PC-3 (cell line): ENCODE results near the gene PACRG. TPM values are rescaled to one million over a fixed set of nuclear protein-coding genes. Genes with fewer than 3 reads are reported as not detected.

Experiments used
- ATAC-seq: fragments of 200-7000 bp; cut with Tn5 transposase; 2 replicates; pipeline ENCODE4 v1.9.1; 2020; ENCODE audit warnings: mild to moderate bottlenecking, moderate library complexity
- BruUV-seq: library from RNA; stranded (reverse); fragments of 400-500 nt; replicated peaks from 2 replicates; lab custom pipeline; 2021; lab: Mats Ljungman, UMichigan
- CTCF ChIA-PET: fragments of 300-600 bp; sonication (Branson Sonifier 250); formaldehyde crosslinking; loops from one replicate; lab custom pipeline; 2022; ENCODE audit warnings: antibody characterized with exemption; lab: Charles Lee
- POLR2A ChIA-PET: fragments of 300-600 bp; sonication (Branson Sonifier 250); formaldehyde crosslinking; loops from one replicate; lab custom pipeline; 2022; ENCODE audit warnings: antibody characterized with exemption; ENCODE audit not compliant: unreplicated experiment; lab: Charles Lee
- DNase-seq: peaks from one replicate; pipeline ENCODE4 v3.0.0-alpha.2; 2015
- H2AFZ ChIP-seq: fragments of 300-600 bp; sonication (generic); 2 replicates; pipeline ENCODE4 v1.6.0; 2016; ENCODE audit warnings: antibody characterized with exemption, low read length
- H3F3A ChIP-seq: fragments of 300-600 bp; sonication (generic); one replicate; pipeline ENCODE4 v1.6.0; 2017; ENCODE audit warnings: antibody characterized with exemption, low read length, control low read depth, mild to moderate bottlenecking; ENCODE audit not compliant: unreplicated experiment
- H3K27ac ChIP-seq: fragments of 300-600 bp; sonication (generic); 2 replicates; pipeline ENCODE4 v1.5.1; 2016; ENCODE audit warnings: mild to moderate bottlenecking, low read length
- H3K27me3 ChIP-seq: fragments of 300-600 bp; sonication (generic); 2 replicates; pipeline ENCODE4 v1.6.1; 2016; ENCODE audit warnings: low read length, mixed read lengths
- H3K36me3 ChIP-seq: fragments of 300-600 bp; sonication (generic); 2 replicates; pipeline ENCODE4 v1.6.1; 2016; ENCODE audit warnings: low read depth, mixed run types, low read length, mixed read lengths
- H3K4me1 ChIP-seq: fragments of 300-600 bp; sonication (generic); 2 replicates; pipeline ENCODE4 v1.5.1; 2016; ENCODE audit warnings: low read length; ENCODE audit not compliant: insufficient read depth
- H3K4me2 ChIP-seq: fragments of 300-600 bp; sonication (generic); 2 replicates; pipeline ENCODE4 v1.6.0; 2016; ENCODE audit warnings: low read length
- H3K4me3 ChIP-seq: fragments of 300-600 bp; sonication (generic); 2 replicates; pipeline ENCODE4 v1.5.1; 2016; ENCODE audit warnings: mild to moderate bottlenecking, low read length, mixed read lengths
- H3K79me2 ChIP-seq: fragments of 300-600 bp; sonication (generic); 2 replicates; pipeline ENCODE4 v1.6.1; 2017; ENCODE audit warnings: low read length, mixed read lengths
- H3K9ac ChIP-seq: fragments of 300-600 bp; sonication (generic); 2 replicates; pipeline ENCODE4 v1.6.0; 2016; ENCODE audit warnings: mild to moderate bottlenecking, low read length
- H3K9me2 ChIP-seq: fragments of 300-600 bp; sonication (generic); replicated peaks from 2 replicates; pipeline ENCODE4 v1.6.1; 2016; ENCODE audit warnings: mixed run types, low read length, mixed read lengths
- H3K9me3 ChIP-seq: fragments of 300-600 bp; sonication (generic); 2 replicates; pipeline ENCODE4 v1.6.1; 2016; ENCODE audit warnings: low read length, mixed read lengths
- H4K20me1 ChIP-seq: fragments of 300-600 bp; sonication (generic); 2 replicates; pipeline ENCODE4 v1.6.1; 2016; ENCODE audit warnings: low read length, mixed read lengths
- EZH2 ChIP-seq: fragments of 300-600 bp; sonication (generic); IDR thresholded peaks from one replicate; pipeline ENCODE4 v1.6.1; 2017; ENCODE audit warnings: antibody characterized with exemption, mild to moderate bottlenecking, low read length; ENCODE audit not compliant: unreplicated experiment
- EZH2phosphoT487 ChIP-seq: fragments of 300-600 bp; sonication (generic); IDR thresholded peaks from 2 replicates; pipeline ENCODE4 v1.6.1; 2018; ENCODE audit warnings: mild to moderate bottlenecking, antibody characterized with exemption, low read length, borderline replicate concordance
- intact Hi-C: fragments of 100-400 bp; cut with micrococcal nuclease; formaldehyde crosslinking; loops from 2 replicates; pipeline ENCODE4 v1.9.0; 2023
- total RNA-seq: library from RNA; depleted of rRNA; stranded (reverse); fragments of >200 nt; gene quantifications from 2 replicates; pipeline ENCODE4 v1.2.3, GENCODE V29; 2014
- TF ChIP-seq, protein P1 (sequence below): fragments of 300-600 bp; sonication (generic); conservative IDR thresholded peaks from 2 replicates; pipeline ENCODE4 v1.5.1; 2017; ENCODE audit warnings: antibody characterized with exemption, low read depth, mild to moderate bottlenecking, low read length

Gene PACRG
- total RNA-seq, 1 experiment from 2014 or later: not detected

DNA sequence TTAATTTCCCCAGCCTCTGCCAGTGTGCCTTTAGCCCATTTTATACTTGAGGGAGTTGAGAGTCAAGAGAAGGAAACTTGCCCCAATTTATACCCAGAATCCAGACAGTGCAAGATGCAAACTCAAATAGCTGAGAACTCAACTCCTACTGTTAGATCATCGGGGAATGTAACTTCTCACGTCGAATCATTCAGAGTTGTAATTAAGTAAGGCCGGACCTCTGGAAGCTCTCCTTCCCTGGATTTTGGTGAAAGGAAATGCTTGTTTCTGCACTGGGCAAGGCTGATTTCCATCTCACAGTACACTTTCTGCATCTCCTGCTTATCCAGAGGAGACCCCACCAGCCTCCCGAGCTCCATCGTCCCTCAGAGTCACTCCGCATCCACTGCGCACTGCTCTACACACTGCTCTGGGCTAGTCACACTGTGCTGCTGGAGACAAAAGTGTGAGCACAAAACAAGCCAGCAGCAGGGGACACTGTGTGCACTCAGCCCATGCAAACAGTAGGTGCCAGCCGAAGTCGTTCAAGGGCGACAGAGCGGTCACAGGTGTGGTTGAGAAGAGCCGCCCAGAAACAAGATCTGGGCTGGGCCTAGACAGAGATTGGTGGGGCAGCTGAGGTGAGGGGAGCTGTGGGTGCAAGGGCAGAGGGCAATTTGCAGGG lies 536.4 kb downstream of the PACRG start:
- Histone ChIP-seq H3K4me1 (no peaks in the 10 kb centered on the region), H3K9ac (no peak overlapping the region), H3K79me2 (no peaks in the 10 kb centered on the region), H3K9me3 (no peaks in the 10 kb centered on the region), H3K9me2 (no peaks in the 10 kb centered on the region), H4K20me1 (no peaks in the 10 kb centered on the region), H3F3A (no peaks in the 10 kb centered on the region), H3K36me3 (no peaks in the 10 kb centered on the region), H3K4me3 (no peak overlapping the region), H3K4me2 (no peak overlapping the region), H2AFZ (no peak overlapping the region), H3K27ac (no peak overlapping the region), H3K27me3 (no peaks in the 10 kb centered on the region)
- intact Hi-C loops: no loop called here
- no TSS peak for BruUV-seq
- POLR2A ChIA-PET: no interaction called here
- TF ChIP-seq EZH2phosphoT487 (no peak), EZH2 (no peak)
- TF ChIP-seq, protein P1, sequence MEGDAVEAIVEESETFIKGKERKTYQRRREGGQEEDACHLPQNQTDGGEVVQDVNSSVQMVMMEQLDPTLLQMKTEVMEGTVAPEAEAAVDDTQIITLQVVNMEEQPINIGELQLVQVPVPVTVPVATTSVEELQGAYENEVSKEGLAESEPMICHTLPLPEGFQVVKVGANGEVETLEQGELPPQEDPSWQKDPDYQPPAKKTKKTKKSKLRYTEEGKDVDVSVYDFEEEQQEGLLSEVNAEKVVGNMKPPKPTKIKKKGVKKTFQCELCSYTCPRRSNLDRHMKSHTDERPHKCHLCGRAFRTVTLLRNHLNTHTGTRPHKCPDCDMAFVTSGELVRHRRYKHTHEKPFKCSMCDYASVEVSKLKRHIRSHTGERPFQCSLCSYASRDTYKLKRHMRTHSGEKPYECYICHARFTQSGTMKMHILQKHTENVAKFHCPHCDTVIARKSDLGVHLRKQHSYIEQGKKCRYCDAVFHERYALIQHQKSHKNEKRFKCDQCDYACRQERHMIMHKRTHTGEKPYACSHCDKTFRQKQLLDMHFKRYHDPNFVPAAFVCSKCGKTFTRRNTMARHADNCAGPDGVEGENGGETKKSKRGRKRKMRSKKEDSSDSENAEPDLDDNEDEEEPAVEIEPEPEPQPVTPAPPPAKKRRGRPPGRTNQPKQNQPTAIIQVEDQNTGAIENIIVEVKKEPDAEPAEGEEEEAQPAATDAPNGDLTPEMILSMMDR: no peak
- DNase-seq (no peak), ATAC-seq (no peak)
- CTCF ChIA-PET: no interaction called here

DNA sequence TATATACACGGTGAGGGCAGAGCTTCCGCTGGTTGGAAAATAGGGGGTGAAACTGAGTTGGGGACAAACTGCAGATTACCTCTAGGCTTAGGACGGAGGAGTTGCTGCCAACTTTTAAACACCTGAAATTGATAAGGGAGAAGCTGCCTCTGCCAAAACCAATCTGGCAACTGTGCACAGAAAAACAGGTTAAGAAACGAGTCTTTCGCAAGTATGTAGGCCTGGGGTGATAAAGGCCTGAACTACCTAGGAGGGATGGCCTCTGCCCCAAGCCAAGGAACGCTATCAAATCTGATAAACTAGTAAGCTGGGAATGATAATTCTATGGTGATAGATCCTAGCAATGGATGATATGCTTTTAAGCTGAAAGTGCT lies 536.9 kb downstream of the PACRG start:
- Histone ChIP-seq H3F3A (no peaks in the 10 kb centered on the region), H3K27ac (no peak overlapping the region), H3K27me3 (no peaks in the 10 kb centered on the region), H3K4me2 (no peak overlapping the region), H3K9me2 (no peaks in the 10 kb centered on the region), H3K9ac (no peak overlapping the region), H3K4me1 (no peaks in the 10 kb centered on the region), H4K20me1 (no peaks in the 10 kb centered on the region), H2AFZ (no peak overlapping the region), H3K79me2 (no peaks in the 10 kb centered on the region), H3K36me3 (no peaks in the 10 kb centered on the region), H3K9me3 (no peaks in the 10 kb centered on the region), H3K4me3 (no peak overlapping the region)
- no TSS peak for BruUV-seq
- no peak for DNase-seq
- POLR2A ChIA-PET: no interaction called here
- no peak for ATAC-seq
- TF ChIP-seq EZH2phosphoT487 (no peak), EZH2 (no peak)
- TF ChIP-seq, protein P1: no peak
- intact Hi-C loops: no loop called here
- CTCF ChIA-PET: no interaction called here

DNA sequence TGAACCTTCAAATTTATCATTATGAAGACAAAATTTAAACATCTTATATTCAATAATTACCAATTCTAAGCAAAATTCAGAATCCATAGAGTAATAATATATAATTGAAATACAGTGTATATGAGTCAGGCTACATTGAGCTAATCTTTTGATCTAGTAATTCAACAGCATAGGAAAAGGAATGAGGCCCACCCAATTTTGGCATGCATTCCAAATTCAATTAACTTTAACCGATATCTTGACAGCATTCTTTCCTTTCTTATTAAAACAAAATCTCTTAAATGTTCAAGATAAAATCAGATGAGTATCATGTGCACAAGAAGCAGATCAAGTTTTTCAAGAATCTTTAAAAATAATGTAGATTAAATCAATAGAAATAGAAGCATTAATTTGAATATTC lies 553.9 kb downstream of the PACRG start:
- CTCF ChIA-PET: no interaction called here
- H2AFZ ChIP-seq: no peak overlapping the region
- no peak overlapping the region for H3K4me3 ChIP-seq
- H3K4me2 ChIP-seq: no peak overlapping the region
- no peak overlapping the region for H3K27ac ChIP-seq
- TF ChIP-seq EZH2phosphoT487 (no peak), EZH2 (no peak)
- TF ChIP-seq, protein P1: no peak
- POLR2A ChIA-PET: no interaction called here
- no peaks in the 10 kb centered on the region for H3K9me3 ChIP-seq
- DNase-seq: peak; percentile 35
- no peaks in the 10 kb centered on the region for H3K36me3 ChIP-seq
- BruUV-seq: no TSS peak
- no peaks in the 10 kb centered on the region for H3K27me3 ChIP-seq
- no peaks in the 10 kb centered on the region for H3F3A ChIP-seq
- no peaks in the 10 kb centered on the region for H3K4me1 ChIP-seq
- intact Hi-C loops: no loop called here
- H3K9ac ChIP-seq: no peak overlapping the region
- no peak for ATAC-seq
- no peaks in the 10 kb centered on the region for H4K20me1 ChIP-seq
- H3K79me2 ChIP-seq: no peaks in the 10 kb centered on the region
- H3K9me2 ChIP-seq: no peaks in the 10 kb centered on the region
